ENCODE results near the gene DHX36. TPM values are rescaled to one million over a fixed set of nuclear protein-coding genes. Genes with fewer than 3 reads are reported as not detected.

DHX36 gene
- total and polyA plus RNA-seq, 7 donors, result 8.4 to 76.7 (median 56.2) TPM

DNA sequence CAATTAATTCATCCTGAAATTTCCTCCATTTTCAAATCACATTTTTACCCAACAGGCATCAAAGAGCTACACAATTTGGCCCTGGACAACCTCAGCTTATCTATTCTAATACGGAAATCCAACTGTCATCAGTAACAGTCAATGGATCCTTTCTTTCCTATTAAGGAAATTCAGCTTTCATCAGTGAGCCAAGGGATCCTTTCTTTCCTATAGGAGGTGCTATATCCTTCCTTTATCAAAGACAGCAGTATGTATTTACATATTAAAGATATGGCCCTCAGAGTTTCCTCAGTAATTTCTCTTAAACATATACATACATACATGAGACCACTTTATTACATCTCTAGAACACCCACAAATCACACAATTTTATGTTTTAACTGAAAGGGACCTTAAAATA is 10.1 kb downstream of the DHX36 start:
- intact Hi-C loops (cut with DNase I), result no loop called here

DNA sequence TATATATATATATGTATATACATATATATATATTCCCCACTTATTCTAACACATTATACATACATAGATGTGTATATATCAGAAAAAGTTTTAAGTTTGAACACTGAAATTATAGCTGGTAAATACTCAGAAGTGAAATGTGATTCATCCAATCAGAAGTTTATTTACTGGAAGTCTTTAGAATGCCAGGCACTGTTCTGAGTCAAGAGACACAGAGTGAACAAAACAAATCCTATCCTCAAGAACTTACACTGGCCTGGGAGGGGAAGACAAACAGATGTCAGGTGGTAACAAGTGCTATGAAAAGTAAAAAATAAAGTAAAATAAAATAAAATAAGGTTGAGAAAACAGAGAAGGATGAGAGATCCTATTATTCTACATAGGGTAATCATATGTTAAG is 13.4 kb downstream of the DHX36 start:
- H3K36me3 ChIP-seq, result peaks cover under 1 to 67% (median 10%) of the 10 kb centered on the region in 4 donors
- no peaks in the 10 kb centered on the region for H3K9me3 ChIP-seq
- intact Hi-C loops (cut with DNase I), result no loop called here
- DNase-seq, result no peak
- no peak overlapping the region for H3K4me3 ChIP-seq
- H3K27me3 ChIP-seq, result no peaks in the 10 kb centered on the region
- H3K4me1 ChIP-seq, result peaks cover 0 to 6% (median 0%) of the 10 kb centered on the region in 4 donors
- TF ChIP-seq EP300 (IDR thresholded peaks at IDR 0.05) (no peak), POLR2AphosphoS5 (IDR thresholded peaks at IDR 0.05) (no peak), CTCF (IDR thresholded peaks at IDR 0.05) (no peak), POLR2A (IDR thresholded peaks at IDR 0.05) (no peak)
- no peak overlapping the region for H3K27ac ChIP-seq

More for the DNA sequence above, 10.1 kb downstream of the DHX36 start:
- Histone ChIP-seq H3K4me3 (no peak overlapping the region), H3K36me3 (peaks cover 0 to 46% (median 9%) of the 10 kb centered on the region in 4 donors), H3K9me3 (no peaks in the 10 kb centered on the region), H3K27ac (no peak overlapping the region), H3K4me1 (peaks cover 0 to 31% (median 17%) of the 10 kb centered on the region in 4 donors), H3K27me3 (no peaks in the 10 kb centered on the region)
- TF ChIP-seq CTCF (IDR thresholded peaks at IDR 0.05) (no peak), POLR2AphosphoS5 (IDR thresholded peaks at IDR 0.05) (no peak), POLR2A (IDR thresholded peaks at IDR 0.05) (no peak), EP300 (IDR thresholded peaks at IDR 0.05) (no peak)
- 93 to 96% methylated on average over 1 of the region's 1 CpG for WGBS, 2 donors
- DNase-seq, result no peak

GRCh38 chr3:154307363-154307762 is 16.9 kb downstream of the DHX36 start:
- DNase-seq, result no peak
- Histone ChIP-seq H3K27ac (no peak overlapping the region), H3K4me3 (no peak overlapping the region), H3K36me3 (peaks cover 18 to 74% (median 31%) of the 10 kb centered on the region in 4 donors), H3K9me3 (no peaks in the 10 kb centered on the region), H3K27me3 (no peaks in the 10 kb centered on the region), H3K4me1 (peaks cover 0 to 6% (median 0%) of the 10 kb centered on the region in 4 donors)
- intact Hi-C loops (cut with DNase I), result no loop called here
- TF ChIP-seq CTCF (IDR thresholded peaks at IDR 0.05) (no peak), POLR2A (IDR thresholded peaks at IDR 0.05) (no peak), EP300 (IDR thresholded peaks at IDR 0.05) (no peak), POLR2AphosphoS5 (IDR thresholded peaks at IDR 0.05) (no peak)

DNA sequence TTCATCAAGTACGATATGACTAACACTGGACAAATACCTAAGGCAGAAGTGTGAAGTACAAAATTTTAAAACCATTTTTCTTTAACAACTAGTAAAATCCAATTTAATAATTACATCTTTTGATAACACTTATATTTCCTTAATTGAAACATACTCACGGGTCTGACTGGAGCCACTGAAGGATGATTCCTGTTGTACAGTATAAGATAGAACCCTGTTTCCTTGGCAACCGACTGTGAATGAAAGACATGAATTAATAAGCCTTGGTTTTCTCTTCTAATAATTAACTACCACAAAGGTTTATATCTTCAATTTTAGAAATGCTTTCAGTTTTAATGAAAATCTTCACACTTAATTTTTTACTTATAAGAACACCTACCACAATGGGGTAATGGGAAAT is 19.4 kb downstream of the DHX36 start:
- no peak for DNase-seq
- TF ChIP-seq EP300 (IDR thresholded peaks at IDR 0.05) (no peak), CTCF (IDR thresholded peaks at IDR 0.05) (no peak), POLR2A (IDR thresholded peaks at IDR 0.05) (no peak), POLR2AphosphoS5 (IDR thresholded peaks at IDR 0.05) (no peak)
- no peaks in the 10 kb centered on the region for H3K4me1 ChIP-seq
- intact Hi-C loops (cut with DNase I), result no loop called here
- 87 to 93% methylated on average over 3 of the region's 3 CpGs for WGBS, 2 donors
- no peak overlapping the region for H3K4me3 ChIP-seq
- no peaks in the 10 kb centered on the region for H3K27me3 ChIP-seq
- H3K9me3 ChIP-seq, result no peaks in the 10 kb centered on the region
- no peak overlapping the region for H3K27ac ChIP-seq
- H3K36me3 ChIP-seq, result peaks cover 27 to 89% (median 39%) of the 10 kb centered on the region in 4 donors

DNA sequence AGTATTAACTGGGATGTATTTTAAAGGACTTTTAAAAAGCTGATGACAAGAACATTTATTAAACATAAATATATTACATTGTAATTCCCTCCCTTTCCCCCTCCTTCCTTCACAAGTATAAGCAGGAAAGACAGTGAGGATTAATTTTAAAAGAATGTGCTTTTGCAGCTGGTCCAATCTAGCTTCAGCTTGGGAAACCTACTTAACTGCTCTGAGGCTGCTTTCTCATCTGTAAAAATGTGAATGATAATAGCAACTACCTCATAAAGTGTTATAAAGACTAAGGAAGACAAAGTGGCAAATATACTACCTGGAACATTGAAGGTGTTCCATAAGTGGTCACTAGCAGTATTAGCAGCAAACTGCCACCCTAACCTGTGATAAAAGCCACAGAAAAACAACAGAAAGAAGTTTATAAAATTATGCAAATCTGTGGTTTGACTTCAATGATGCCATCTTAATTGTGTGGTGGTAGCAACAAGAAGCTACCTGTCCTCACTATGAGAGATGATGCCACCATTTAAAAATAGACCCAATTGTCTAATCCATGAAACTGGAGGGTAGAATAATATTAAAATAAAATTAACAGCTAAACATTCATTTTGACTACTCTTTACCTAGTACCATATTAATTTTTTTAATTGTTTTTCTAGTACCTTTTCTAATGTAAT is 20.0 kb downstream of the DHX36 start:
- no peak overlapping the region for H3K4me3 ChIP-seq
- peaks cover 27 to 91% (median 41%) of the 10 kb centered on the region in 4 donors for H3K36me3 ChIP-seq
- TF ChIP-seq POLR2A (IDR thresholded peaks at IDR 0.05), result no peak
- TF ChIP-seq POLR2AphosphoS5 (IDR thresholded peaks at IDR 0.05), result no peak
- TF ChIP-seq EP300 (IDR thresholded peaks at IDR 0.05), result no peak
- TF ChIP-seq CTCF (IDR thresholded peaks at IDR 0.05), result no peak
- H3K27ac ChIP-seq, result no peak overlapping the region
- DNase-seq, result no peak
- intact Hi-C loops (cut with DNase I), result no loop called here
- H3K27me3 ChIP-seq, result no peaks in the 10 kb centered on the region
- H3K9me3 ChIP-seq, result no peaks in the 10 kb centered on the region
- no peaks in the 10 kb centered on the region for H3K4me1 ChIP-seq
